ENCODE results near the gene CDK5RAP2. TPM values are rescaled to one million over a fixed set of nuclear protein-coding genes. Genes with fewer than 3 reads are reported as not detected.
"Not testable (repeated sequence)": the region's sequence is repeated elsewhere in the genome, so short reads cannot be mapped to it uniquely, and the experiment has no call there.

The CDK5RAP2 gene
- total RNA-seq, 1 donor from 2014 or later = 18.7 TPM

DNA sequence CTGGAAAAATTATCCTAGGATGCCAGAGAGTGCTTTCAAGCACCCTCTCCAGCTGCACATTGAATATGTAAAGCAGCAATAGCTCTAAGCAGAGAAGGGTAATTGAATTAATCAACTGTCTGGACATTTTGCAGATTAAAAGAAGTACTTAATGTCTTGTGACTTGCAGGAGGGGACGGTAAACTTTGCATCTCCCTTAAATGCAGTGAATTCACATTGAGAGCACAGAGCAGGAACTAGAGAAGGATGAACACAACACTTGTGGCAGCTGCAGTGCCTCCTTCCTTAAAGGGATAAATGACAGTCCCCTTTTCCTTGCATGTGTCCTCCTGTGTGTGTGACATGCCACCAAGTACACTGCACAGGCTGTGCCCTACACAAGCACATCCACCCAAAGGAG, 7.4 kb upstream of the CDK5RAP2 start:
- no peak for DNase-seq

DNA sequence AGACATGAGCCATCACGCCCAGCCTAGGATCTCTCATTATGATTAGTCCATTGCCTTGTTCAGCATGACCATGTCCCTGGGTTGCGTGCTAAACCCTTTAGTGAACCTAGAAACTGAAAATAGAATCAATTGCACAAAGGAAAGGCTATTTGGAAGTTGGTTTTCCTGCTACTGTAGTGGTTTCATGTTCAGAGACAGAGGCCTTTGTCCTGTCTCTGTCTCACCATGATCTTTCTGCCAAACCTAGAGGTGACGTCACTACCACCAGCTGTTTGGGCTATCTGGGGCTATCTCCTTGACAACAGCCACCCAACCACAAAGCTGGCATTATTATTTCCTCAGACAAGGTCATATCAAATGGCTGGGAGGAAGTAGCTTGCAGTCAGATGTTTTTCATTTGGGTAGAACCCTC, 4.0 kb upstream of the CDK5RAP2 start:
- DNase-seq = peak; percentile 97

DNA sequence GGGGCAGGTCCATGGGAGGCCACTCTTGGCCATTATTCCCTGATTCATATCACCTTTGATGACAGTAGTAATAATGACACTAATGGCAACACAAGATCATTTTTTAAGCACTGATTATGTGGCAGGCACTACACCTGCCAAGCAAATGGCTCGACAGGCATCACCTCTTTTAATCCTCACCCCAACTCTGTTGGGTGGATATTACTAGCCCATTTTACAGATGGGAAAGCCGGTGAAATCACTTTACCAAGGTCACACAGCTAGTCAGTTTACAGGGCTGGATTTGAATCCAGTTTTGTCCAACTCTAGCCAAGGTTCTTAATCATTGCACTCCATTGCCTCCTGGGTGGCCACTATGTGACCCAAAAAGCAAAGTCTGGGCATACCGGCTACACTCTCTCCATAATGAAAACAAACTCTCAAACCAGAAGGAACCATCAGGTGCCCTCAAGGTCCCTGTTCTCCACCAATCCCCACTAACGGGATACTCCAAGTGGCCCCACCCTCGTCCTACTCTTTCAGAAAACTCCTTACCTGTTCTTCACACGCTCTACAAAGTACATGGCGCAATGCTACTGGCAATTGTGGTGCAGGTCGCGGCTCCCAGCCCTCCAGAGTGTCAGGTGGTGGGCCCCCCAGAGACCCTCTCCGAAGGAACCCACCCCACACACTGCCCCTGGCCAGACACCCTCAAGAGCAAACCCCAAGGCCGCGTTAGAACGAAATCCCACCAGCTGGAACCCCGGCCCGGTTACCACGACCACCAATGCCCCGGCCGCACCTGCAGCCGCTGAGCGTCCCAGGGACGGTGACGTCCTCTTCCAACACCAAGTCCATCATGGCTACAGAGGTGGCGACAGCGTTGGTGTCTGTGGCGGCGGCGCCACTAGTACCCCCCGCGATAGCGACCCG, 572 bp downstream of the CDK5RAP2 start:
- peak; percentile 10 for DNase-seq

DNA sequence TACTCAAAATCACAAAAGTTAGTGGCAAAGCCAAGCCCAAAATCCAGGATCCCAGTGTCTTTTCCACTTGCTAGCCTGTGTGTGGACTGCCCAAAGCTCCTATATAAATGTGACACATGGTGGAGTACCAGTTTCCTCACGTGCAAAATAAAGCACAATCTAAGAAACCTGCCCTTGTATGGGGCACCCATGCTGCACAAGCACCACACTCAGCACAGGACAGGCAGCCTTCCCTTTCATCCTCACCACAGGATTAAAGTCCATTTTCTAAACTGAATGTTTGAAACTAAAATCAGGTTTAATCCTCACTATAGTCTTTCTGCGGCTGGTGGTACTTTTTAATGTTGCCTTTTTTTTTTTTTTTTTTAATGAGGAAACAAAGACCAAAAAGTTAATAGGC, 5.5 kb downstream of the CDK5RAP2 start:
- no peak for DNase-seq

DNA sequence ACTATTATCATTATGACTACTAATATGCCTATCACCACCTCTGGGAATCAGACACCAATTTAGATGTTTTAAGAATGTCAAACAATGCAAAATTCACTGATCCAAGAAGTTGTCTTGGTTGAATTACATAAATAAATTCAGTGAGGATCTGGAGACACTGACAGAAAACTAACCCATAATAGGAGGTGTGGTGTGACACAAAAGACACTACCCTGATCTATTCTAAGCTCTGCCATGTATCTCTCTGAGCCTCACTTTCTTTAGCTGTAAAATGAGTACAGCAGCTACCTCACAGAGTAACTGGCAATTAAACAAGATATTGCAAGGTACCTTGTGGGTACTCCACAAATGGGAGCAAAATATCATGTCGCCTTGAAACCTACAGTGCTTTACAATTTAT, 7.5 kb downstream of the CDK5RAP2 start:
- no peak for DNase-seq

DNA sequence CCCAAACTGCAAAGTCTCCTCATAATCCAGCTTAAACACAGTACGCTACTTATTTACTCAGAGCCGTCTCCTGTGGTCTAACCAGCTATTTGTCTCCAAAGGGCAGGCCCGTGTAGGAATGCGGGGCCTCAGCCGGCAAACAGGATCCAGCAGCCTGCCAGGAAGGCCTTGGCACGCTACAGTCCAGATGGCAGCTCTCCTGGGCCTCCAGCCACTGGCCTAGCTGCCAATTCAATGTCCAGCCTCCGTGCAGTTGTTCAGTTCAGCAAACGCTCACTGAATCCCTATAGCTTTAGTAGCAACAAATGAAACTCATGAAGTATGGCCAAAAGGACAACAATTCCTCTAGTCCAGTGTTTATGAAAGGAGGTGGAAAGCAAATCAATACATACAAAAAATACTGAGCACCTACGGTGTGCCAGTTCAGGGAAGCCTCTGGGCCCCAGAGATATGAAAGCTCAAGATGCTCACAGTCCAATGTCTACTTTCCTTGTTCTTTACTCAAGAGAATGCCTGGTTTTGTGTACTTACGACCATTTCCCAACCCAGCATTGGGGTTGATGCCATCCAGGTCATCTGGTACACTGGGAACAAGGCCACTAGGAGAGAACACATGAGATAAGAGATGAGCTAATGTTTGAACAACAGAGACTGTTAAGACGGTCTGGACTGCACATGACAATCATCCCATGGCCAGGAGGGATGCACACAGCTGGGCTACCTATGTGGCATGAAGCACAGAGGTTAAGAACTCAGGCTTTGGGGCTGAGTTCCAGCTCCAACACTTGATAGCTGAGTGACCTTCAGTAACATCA, 8.3 kb downstream of the CDK5RAP2 start:
- DNase-seq = no peak

DNA sequence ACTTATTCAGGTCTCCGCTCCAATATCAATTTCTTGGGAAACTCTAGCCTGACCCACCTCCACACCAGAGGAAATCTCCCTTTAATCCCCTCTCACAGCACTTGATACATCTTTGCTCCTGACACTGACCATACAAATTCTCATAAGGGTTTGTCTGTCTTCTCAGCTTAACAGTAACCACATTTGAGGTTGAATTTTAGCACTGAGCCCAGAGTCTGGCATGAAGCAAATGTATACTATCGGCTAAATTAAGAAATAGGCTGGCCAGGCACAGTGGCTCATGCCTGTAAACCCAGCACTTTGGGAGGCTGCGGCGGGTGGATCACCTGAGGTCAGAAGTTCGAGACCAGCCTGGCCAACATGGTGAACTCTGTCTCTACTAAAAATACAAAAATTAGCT, 9.7 kb downstream of the CDK5RAP2 start:
- no peak for DNase-seq

DNA sequence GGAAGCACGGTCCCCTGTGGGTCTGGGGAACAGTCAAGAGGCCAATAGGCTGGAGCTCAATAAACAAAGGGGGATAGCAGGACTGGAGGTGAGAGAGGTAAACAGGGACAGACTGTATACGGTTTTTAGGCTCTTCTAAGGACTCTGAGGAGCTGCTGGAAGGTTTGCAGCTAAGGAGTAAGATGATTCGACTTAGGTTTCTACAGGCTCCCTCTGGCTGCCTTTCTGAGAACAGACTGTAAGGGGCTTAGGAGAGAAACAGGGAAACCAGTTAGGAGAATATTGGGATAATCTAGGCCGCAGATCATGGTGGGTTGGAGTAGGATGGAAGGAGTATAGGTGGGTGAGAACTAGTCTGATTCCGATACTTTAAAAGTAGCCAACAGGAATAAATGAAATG, 10.4 kb downstream of the CDK5RAP2 start:
- DNase-seq = no peak

DNA sequence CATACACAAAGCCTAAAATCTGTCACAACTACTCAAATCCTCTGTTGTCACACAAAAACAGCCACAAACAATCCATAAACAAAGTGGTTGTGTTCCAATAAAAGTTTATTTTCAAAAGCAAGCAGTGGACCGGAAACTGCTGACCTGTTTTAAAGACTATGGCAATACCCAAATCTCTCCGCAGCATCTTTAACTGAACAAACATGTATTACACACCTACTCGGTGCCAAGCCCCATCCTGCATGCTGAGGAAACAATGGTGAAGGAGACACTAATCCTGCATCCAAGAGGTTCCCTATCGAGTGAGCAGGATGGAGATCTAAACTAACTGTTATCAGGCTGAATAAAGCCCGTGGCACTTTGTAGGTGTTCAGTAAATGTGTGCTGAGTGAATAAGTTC, 11.2 kb downstream of the CDK5RAP2 start:
- no peak for DNase-seq

DNA sequence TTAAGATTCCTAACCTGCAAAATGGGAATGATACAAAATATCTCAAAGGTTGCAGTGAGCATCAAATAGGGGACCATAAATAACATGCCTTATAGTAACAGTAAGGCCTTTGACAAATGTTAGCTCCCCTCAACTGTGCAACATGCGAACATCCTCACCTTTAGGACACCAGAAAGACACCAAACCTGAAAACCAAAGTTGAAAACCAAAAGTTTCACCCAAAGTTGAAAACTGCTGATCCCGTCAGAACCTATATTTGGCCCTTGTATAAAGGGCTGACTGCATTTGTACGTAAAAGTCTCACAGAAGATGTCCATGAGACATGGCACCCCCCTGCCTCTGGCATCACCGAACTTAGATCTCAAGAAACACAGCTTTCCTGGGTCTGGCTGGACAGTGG, 12.1 kb downstream of the CDK5RAP2 start:
- no peak for DNase-seq

DNA sequence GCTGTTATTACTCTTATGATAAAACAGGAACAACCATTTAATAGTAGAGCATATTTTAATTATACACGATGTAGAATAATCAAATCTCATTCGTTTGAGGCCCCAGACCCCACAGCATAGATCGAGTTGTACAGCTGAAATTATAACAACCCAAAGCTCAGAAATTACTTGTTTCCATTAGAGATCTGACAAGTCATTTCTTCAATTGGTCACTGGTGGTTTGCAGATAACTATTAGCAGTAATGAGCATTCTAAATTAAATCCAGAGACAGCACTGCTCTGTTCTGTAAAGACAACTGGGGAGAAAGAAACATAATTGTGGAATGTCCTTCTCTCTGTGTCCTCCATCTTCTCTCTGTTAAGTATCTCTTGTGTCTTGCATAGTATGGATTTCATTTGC, 12.9 kb downstream of the CDK5RAP2 start:
- DNase-seq = no peak

DNA sequence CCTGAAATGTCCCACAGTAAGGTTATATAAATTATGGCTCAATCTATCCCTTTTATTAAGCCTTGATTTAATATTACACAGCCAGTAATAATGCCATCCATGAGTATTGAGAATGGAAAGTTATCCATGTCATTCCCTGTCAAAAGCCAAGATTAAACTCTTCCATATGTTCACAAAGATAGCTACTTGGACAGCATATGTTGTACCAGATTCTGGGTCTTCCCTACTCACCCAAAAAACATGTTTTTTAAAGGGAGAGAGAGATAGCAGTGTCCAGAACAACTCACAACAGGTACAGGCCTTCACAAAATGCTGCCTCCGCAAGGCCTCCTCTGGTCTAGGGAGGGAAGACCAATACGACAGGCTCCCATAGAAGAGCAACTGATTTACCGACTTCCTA, 15.4 kb downstream of the CDK5RAP2 start:
- DNase-seq = no peak

DNA sequence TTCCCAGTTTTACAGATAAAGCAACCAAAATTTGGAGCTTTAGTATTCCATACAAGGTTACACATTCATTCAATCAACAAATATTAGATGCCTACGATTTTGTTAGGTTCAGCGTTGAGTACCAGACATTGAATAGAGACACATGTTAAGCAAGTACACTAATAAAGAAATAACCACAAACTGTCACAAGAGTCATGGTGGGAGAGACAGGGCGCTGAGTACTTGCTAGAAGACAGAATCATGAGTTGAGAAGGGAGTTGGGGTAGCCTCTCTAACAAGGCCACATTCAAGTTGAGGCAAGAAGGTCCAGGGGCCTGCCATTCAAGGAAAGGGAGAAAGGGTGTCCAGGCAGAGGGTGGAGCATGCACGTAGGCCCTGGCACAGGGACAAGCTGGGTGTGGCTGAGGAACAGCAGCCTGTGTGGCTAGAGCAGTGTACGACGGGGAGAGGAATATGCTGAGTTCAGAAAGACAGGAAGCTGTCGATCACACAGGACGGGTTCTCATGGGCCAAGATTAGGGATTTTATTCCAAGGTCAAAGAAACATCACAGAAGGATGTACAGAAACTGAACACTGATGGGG, 17.0 kb downstream of the CDK5RAP2 start:
- no peak for DNase-seq

DNA sequence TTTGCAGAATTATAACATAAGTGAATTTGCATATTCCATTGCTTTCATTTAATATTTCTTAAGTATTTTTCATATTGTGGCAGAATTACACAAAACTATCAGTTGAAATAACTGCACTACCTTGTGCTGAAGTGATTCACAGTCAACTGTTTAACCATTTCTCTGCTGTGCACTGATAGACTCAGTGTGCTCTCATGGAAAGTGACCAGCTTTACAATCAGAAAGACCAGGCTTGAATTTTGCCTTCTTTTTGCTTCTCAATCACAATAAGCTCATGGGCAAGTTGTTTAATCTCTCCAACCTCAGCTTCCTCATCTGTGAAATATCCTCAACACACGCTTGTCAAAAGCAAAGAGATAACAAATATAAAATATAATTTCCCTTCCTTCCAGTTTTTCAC, 18.3 kb downstream of the CDK5RAP2 start:
- no peak for DNase-seq

DNA sequence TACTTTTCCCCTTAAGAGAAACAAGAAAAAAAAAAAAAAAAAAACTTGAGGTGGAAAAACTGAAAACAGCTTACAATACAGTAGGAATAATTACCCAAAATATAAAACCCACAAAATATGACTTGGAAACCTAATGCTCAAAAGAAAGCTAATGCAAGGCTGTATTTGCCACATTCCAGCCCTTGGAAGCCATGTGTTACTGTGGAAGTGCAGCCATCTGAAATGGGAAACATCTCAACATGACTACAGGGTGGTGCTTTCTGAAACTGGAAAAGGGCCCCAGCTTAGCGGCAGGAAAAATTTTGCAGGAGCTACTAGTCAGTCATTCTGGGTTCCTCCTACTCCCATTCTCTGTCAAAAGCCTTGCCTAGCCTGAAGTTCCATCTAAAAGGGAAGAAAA, 20.4 kb downstream of the CDK5RAP2 start:
- DNase-seq = no peak

DNA sequence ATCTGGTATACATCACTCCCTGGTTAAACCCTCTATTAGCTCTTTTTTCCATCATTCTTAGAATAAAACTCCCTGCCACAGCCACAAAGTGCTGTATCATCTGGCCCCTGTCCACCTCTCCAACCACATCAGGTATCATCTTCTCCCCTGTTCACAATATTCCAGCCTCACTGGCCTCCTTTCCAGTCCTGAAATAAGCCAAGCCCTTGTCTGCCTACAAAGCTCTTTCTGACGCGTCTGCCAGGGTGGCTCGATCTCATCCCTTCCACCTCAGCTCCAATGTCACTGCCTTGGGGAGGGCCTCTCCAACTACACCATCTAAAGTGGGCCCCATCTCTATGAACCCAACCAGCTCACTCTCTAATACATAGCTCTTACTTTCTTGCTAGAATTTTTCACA, 21.5 kb downstream of the CDK5RAP2 start:
- DNase-seq = no peak

DNA sequence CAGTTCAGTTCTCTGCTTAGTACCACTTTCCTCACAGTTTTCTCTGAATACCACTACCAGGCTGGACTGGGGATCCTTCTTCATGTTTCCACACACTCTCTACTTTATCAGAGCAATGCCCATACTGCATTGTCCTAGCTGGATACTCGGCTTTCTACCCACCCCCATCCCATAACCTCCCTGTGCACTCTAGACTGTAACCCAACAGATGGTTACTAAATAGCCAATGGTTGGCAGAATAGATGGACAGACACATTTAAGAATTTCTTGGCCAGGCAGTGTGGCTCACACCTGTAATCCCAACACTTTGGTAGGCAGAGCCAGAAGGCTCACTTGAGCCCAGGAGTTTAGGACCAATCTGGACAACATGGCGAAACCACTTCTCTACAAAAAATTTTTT, 22.8 kb downstream of the CDK5RAP2 start:
- no peak for DNase-seq

DNA sequence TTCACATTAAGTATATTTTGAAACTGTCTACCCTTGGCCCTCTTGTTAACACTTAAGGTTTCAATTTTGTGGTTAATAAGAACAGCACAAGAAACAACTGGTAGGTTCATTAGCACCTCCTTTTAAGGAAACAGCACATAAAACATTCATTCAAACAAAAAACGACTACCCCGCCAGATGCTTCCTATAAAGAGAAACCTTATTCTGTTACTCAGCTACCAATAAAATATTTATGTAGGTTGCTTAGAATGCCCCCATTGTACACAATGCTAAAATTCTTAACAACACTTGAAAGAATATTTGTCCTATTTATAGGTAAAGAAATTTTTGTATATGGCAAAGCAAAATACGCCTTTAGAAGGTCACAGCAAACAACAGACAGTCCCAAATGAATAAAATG, 23.2 kb downstream of the CDK5RAP2 start:
- no peak for DNase-seq

DNA sequence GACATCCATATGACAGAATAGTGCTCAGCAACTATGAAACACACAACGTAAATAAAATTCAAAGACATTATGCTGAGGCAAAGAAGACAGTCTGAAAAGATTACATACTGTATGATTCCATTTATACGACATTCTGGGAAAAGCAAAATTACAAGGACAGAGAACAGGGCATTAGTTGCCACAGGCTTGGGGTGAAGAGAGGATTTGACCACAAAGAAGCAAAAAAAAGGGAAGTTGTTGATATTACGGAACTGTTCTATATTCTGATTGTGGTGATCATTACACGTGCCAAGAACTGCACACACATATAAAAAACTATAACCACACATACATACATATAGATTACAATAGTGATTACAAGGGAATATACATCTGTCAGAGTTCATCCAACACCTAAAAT, 24.1 kb downstream of the CDK5RAP2 start:
- DNase-seq = no peak

DNA sequence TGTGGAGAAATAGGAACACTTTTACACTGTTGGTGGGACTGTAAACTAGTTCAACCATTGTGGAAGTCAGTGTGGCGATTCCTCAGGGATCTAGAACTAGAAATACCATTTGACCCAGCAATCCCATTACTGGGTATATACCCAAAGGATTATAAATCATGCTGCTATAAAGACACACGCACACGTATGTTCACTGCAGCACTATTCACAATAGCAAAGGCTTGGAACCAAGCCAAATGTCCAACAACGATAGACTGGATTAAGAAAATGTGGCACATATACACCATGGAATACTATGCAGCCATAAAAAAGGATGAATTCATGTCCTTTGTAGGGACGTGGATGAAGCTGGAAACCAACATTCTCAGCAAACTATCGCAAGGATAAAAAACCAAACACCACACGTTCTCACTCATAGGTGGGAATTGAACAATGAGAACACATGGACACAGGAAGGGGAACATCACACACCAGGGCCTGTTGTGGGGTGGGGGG, 27.7 kb downstream of the CDK5RAP2 start:
- not testable (repeated sequence) for DNase-seq

DNA sequence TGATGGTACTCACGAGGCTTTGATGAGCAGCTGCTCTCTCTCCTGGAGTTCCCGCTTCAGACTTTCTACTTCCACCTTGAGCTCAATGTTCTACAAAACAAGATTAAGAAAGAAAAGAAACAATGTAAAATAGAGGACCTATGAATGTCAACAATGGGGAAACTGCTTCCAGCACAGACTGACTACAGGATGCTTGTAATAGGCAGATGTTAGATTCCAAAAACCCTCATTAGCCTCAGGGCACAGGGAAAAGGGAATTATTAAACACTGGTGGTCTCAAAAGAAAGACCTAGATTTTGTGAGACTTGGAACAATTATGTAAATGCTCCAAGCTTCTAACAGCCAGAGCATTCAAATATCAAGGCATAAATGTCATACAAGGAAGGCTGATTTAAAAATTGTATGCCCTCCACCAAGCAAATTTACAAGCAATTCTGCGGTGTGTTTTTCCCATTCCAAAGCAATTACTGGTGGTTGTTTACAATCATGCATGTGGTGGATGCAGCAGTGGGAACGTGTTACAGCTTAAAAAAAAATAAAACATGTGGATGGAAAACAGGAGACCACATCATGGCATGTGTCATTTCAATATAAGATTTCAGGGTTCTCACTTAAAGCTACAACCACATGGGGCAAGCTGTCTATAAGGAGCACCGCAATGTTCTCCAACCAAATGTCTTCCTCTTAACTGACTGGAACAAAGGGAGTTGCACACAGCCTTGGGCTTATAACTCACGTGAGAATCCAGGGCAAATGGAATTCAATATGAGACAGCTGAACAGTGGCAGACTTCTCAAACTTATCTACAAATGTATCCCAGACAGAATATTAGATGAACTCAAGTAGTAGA, 34.0 kb downstream of the CDK5RAP2 start:
- DNase-seq = no peak

DNA sequence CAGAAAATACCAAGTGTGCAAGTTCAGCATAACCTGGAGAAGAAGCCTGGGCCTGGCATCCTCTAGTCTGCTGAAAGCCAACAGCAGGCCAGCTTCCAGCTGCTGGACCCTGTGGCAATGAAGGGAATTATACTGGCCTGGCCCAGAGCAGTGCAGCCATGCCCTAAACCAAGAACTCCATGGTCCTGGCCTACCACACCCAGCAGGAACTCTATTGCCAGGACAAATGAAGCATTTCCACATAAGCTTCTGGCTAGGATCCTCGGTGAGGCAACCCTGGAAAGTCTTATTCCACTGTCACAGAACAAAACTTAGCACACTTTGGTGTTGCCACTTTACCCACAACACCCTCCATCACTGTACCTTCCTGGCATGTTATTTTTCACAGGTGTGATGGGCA, 35.5 kb downstream of the CDK5RAP2 start:
- no peak for DNase-seq

Measured in dermis blood vessel endothelial cell (primary cell).